ENCODE measurements around the gene C10orf120.
A peak's percentile ranks its signal among the peaks of the same experiment; 100 is the strongest.

C10orf120 gene

GRCh38 chr10:122649903-122650302 lies 49.7 kb downstream of the C10orf120 start:
- H2AFZ ChIP-seq (ENCODE audit: low read length): no peak overlapping the region
- H3K9ac ChIP-seq (ENCODE audit: low read depth, low read length, poor library complexity, severe bottlenecking): no peak overlapping the region
- no peaks in the 10 kb centered on the region for H3K27me3 ChIP-seq (ENCODE audit: insufficient read depth, low read length, poor library complexity, severe bottlenecking)
- H3F3A ChIP-seq (ENCODE audit: low read depth): no peaks in the 10 kb centered on the region
- no peaks in the 10 kb centered on the region for H3K36me3 ChIP-seq (ENCODE audit: insufficient read depth, low read length)
- no peaks in the 10 kb centered on the region for H3K9me2 ChIP-seq (replicated peaks; ENCODE audit: low read depth, low read length)
- no peak for TF ChIP-seq CTCF (conservative IDR thresholded peaks at IDR 0.05; ENCODE audit: low read length)
- TF ChIP-seq EZH2phosphoT487 (IDR thresholded peaks at IDR 0.05; ENCODE audit: borderline replicate concordance): no peak
- H4K20me1 ChIP-seq (ENCODE audit: insufficient read depth, low read length, poor library complexity, severe bottlenecking): no peaks in the 10 kb centered on the region
- no peak overlapping the region for H3K4me2 ChIP-seq (ENCODE audit: low read depth, low read length, poor library complexity, severe bottlenecking)
- H3K79me2 ChIP-seq (ENCODE audit: insufficient read depth, low read length): no peaks in the 10 kb centered on the region
- no peak overlapping the region for H3K4me3 ChIP-seq (ENCODE audit: low read length, poor library complexity, severe bottlenecking)
- H3K9me3 ChIP-seq (ENCODE audit: insufficient read depth, low read depth, low read length): no peaks in the 10 kb centered on the region
- no peaks in the 10 kb centered on the region for H3K4me1 ChIP-seq (ENCODE audit: insufficient read depth, low read length, poor library complexity, severe bottlenecking)

- no peaks in the 10 kb centered on the region for H3K79me2 ChIP-seq (ENCODE audit: insufficient read depth, low read length)
- no peak overlapping the region for H3K4me3 ChIP-seq (ENCODE audit: low read length, poor library complexity, severe bottlenecking)
- H3K9me2 ChIP-seq (replicated peaks; ENCODE audit: low read depth, low read length): no peaks in the 10 kb centered on the region
- no peak for TF ChIP-seq EZH2phosphoT487 (IDR thresholded peaks at IDR 0.05; ENCODE audit: borderline replicate concordance)
- peak; percentile 88 for TF ChIP-seq CTCF (conservative IDR thresholded peaks at IDR 0.05; ENCODE audit: low read length)
- H3K9me3 ChIP-seq (ENCODE audit: insufficient read depth, low read depth, low read length): no peaks in the 10 kb centered on the region
- H3K9ac ChIP-seq (ENCODE audit: low read depth, low read length, poor library complexity, severe bottlenecking): no peak overlapping the region
- no peaks in the 10 kb centered on the region for H3K36me3 ChIP-seq (ENCODE audit: insufficient read depth, low read length)
- H3K4me1 ChIP-seq (ENCODE audit: insufficient read depth, low read length, poor library complexity, severe bottlenecking): no peaks in the 10 kb centered on the region
- H4K20me1 ChIP-seq (ENCODE audit: insufficient read depth, low read length, poor library complexity, severe bottlenecking): no peaks in the 10 kb centered on the region
- H2AFZ ChIP-seq (ENCODE audit: low read length): peak overlapping the region; percentile 82; the same call in 1 of the 2 replicates
- H3F3A ChIP-seq (ENCODE audit: low read depth): no peaks in the 10 kb centered on the region
- no peak overlapping the region for H3K4me2 ChIP-seq (ENCODE audit: low read depth, low read length, poor library complexity, severe bottlenecking)
- H3K27me3 ChIP-seq (ENCODE audit: insufficient read depth, low read length, poor library complexity, severe bottlenecking): no peaks in the 10 kb centered on the region
These were observed 50.8 kb downstream of the C10orf120 start for GRCh38 chr10:122648599-122649428.
